Lung (tissue), 12 donors: ENCODE results near the gene KLHDC3. TPM values are rescaled to one million over a fixed set of nuclear protein-coding genes. Genes with fewer than 3 reads are reported as not detected.

ENCODE experiments used
- ATAC-seq: fragments of 200-7000 bp; cut with Tn5 transposase; one replicate; pipeline ENCODE4 v1.9.1; 2020; ENCODE audit warnings: moderate number of reproducible peaks; ENCODE audit not compliant: insufficient read depth, low FRiP score
- DNase-seq, 3 donors: peaks; one replicate each; pipeline ENCODE4 v3.0.0-alpha.2; 2013 to 2017
- H3K27ac ChIP-seq, 2 donors: one replicate each; pipeline ENCODE4 v1.5.1; 2013; ENCODE audit warnings: mild to moderate bottlenecking in 2 of 2, moderate library complexity in 2 of 2, control low read depth in 1 of 2, inconsistent platforms in 1 of 2, low read depth in 1 of 2, low read length in 1 of 2
- H3K27me3 ChIP-seq, 3 donors: one replicate each; pipeline ENCODE4 v1.5.1; 2013; ENCODE audit warnings: low read length in 2 of 3; ENCODE audit not compliant: control insufficient read depth in 3 of 3, insufficient read depth in 3 of 3
- H3K36me3 ChIP-seq, 4 donors: one replicate each; pipeline ENCODE4 v1.5.1; 2013; ENCODE audit warnings: low read length in 4 of 4, mild to moderate bottlenecking in 1 of 4, moderate library complexity in 1 of 4; ENCODE audit not compliant: control insufficient read depth in 4 of 4, insufficient read depth in 4 of 4
- H3K4me1 ChIP-seq, 5 donors: one replicate each; pipeline ENCODE4 v1.5.1; 2013; ENCODE audit warnings: low read length in 5 of 5, mild to moderate bottlenecking in 2 of 5, moderate library complexity in 1 of 5; ENCODE audit not compliant: control insufficient read depth in 5 of 5, insufficient read depth in 5 of 5
- H3K4me3 ChIP-seq: one replicate; pipeline ENCODE4 v1.5.1; 2013; ENCODE audit warnings: mild to moderate bottlenecking, control low read depth, moderate library complexity
- H3K9ac ChIP-seq, 2 donors: one replicate each; pipeline ENCODE4 v1.5.1; 2013; ENCODE audit warnings: low read length in 2 of 2, control low read depth in 1 of 2; ENCODE audit not compliant: insufficient read depth in 1 of 2
- H3K9me3 ChIP-seq, 4 donors: one replicate each; pipeline ENCODE4 v1.5.1; 2013; ENCODE audit warnings: low read length in 3 of 4, mild to moderate bottlenecking in 1 of 4, moderate library complexity in 1 of 4; ENCODE audit not compliant: control insufficient read depth in 4 of 4, insufficient read depth in 3 of 4
- WGBS, 2 donors: extraction: QIAGEN DNeasy Blood & Tissue Kit; methylation state at CpG; one replicate each; pipeline ENCODE4 v1.1.7; 2013; 5-methylcytosine and 5-hydroxymethylcytosine counted together
- polyA plus RNA-seq, 2 donors: library from polyadenylated mRNA; stranded (reverse); fragments of 200-250 nt; gene quantifications; one replicate each; pipeline ENCODE4 v1.2.1, GENCODE V29; 2013
- total RNA-seq, 2 donors: library from RNA; depleted of rRNA in 1 of 2; stranded (reverse); fragments of >200 nt in 1 of 2; gene quantifications; one replicate each; pipeline ENCODE4 v1.2.1, GENCODE V29; 2014 to 2021
- TF ChIP-seq, protein P1 (sequence below): IDR thresholded peaks from 2 replicates; pipeline ENCODE4 v1.5.1; 2012; ENCODE audit warnings: mild to moderate bottlenecking; ENCODE audit errors: control extremely low read depth, extremely low read depth
- donor health status: control.
- donor health status: control.
- donor health status: Bipolar disorder and iron deficiency.
- donor health status: healthy.
- donor health status: DM: yes; HTN: yes; CAD: no.

The KLHDC3 gene
- total and polyA plus RNA-seq, 4 donors = 46.3 to 74.4 (median 54.5) TPM

DNA sequence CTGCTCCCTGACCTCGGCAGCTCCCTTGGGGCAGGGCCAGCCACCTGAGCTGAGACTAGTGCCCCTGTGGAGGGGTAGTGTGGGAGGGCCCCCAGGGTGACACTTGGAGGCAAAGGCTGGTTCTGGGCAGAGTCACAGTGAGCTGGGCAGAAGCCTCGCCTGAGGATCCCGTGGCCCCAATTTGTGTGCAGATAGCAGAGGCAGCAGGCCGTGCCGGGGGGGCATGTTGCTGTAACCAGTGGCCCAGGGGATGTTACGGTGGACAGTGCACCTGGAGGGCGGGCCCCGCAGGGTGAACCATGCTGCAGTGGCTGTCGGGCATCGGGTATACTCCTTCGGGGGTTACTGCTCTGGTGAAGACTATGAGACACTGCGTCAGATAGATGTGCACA lies 2.9 kb downstream of the KLHDC3 start:
- peaks cover 7 to 44% (median 25%) of the 10 kb centered on the region in 5 donors for H3K4me1 ChIP-seq
- WGBS, 2 donors = 90 to 93% methylated on average over 12 of the region's 12 CpGs
- peaks cover 11 to 38% (median 22%) of the 10 kb centered on the region in 4 donors for H3K36me3 ChIP-seq
- ATAC-seq = no peak
- no peak overlapping the region for H3K9ac ChIP-seq
- no peak overlapping the region for H3K4me3 ChIP-seq
- H3K9me3 ChIP-seq = no peaks in the 10 kb centered on the region
- DNase-seq = no peak
- TF ChIP-seq, protein P1, sequence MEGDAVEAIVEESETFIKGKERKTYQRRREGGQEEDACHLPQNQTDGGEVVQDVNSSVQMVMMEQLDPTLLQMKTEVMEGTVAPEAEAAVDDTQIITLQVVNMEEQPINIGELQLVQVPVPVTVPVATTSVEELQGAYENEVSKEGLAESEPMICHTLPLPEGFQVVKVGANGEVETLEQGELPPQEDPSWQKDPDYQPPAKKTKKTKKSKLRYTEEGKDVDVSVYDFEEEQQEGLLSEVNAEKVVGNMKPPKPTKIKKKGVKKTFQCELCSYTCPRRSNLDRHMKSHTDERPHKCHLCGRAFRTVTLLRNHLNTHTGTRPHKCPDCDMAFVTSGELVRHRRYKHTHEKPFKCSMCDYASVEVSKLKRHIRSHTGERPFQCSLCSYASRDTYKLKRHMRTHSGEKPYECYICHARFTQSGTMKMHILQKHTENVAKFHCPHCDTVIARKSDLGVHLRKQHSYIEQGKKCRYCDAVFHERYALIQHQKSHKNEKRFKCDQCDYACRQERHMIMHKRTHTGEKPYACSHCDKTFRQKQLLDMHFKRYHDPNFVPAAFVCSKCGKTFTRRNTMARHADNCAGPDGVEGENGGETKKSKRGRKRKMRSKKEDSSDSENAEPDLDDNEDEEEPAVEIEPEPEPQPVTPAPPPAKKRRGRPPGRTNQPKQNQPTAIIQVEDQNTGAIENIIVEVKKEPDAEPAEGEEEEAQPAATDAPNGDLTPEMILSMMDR = no peak
- no peaks in the 10 kb centered on the region for H3K27me3 ChIP-seq
- H3K27ac ChIP-seq = peak overlapping the region; percentile 11 to 21

DNA sequence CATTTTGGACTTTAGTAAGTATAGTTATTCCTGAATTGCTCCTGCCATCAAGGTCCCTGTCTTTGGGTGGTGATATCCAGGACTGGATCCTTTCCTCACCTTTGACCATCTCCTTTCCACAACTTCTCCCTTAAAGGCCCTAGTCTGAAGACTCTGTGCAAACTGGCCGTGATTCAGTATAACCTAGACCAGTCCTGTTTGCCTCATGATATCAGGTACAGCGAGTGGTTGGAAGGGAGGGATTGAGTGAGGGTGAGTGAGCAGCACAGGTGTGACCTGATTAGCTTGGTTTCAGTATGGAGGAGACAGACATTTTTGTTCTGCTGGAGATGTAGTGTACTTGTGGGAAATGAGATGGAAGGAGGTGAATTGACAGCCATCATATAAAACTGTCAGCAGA lies 5.1 kb downstream of the KLHDC3 start:
- no peak for ATAC-seq
- no peaks in the 10 kb centered on the region for H3K27me3 ChIP-seq
- no peak for DNase-seq
- peaks cover 11 to 35% (median 22%) of the 10 kb centered on the region in 4 donors for H3K36me3 ChIP-seq
- no peak overlapping the region for H3K4me3 ChIP-seq
- no peaks in the 10 kb centered on the region for H3K9me3 ChIP-seq
- H3K4me1 ChIP-seq = peaks cover 7 to 33% (median 20%) of the 10 kb centered on the region in 5 donors
- WGBS, 2 donors = 95 to 98% methylated on average over 2 of the region's 2 CpGs
- TF ChIP-seq, protein P1 = no peak
- no peak overlapping the region for H3K27ac ChIP-seq
- no peak overlapping the region for H3K9ac ChIP-seq

DNA sequence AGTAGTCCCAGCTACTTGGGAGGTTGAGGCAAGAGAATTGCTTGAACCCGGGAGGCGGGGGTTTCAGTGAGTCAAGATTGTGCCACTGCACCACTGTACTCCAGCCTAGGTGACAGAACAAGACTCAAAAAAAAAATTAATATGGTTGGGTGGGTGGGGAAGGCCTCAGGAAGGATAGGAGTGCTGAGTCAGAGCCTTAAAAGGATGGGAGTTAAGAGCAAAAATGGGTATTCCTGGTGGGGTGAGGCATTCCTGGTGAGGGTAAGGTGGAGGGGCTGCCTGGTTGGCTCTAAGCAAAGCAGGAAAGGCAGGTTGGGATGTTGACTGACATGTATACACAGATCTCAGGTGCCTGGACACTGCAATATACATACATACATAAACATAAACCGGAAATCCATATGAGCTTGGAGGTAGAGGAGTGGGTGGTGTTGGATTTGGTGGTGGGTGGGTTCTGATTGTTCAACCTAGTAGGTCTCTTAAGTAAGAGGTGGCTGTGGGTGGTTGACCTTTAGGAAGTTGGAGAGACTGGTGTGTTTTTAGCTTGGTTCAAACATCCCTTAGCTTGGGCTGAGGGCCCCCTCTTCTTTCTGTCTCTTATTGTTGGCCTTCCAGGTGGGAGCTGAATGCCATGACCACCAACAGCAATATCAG lies 6.1 kb downstream of the KLHDC3 start:
- DNase-seq (no peak), ATAC-seq (no peak)
- WGBS, 2 donors = 93 to 95% methylated on average over 3 of the region's 3 CpGs
- H3K27ac ChIP-seq = peak overlapping the region in 1 of 2 donors; percentile 96
- peaks cover 15 to 40% (median 25%) of the 10 kb centered on the region in 4 donors for H3K36me3 ChIP-seq
- no peaks in the 10 kb centered on the region for H3K9me3 ChIP-seq
- TF ChIP-seq, protein P1 = no peak
- H3K4me1 ChIP-seq = peaks cover under 1 to 25% (median 18%) of the 10 kb centered on the region in 5 donors
- H3K4me3 ChIP-seq = no peak overlapping the region
- no peak overlapping the region for H3K9ac ChIP-seq
- no peaks in the 10 kb centered on the region for H3K27me3 ChIP-seq
